Measurements from ENCODE around the gene PSMD13. TPM values are rescaled to one million over a fixed set of nuclear protein-coding genes. Genes with fewer than 3 reads are reported as not detected.
"Not testable (repeated sequence)": the region's sequence is repeated elsewhere in the genome, so short reads cannot be mapped to it uniquely, and the experiment has no call there.

The PSMD13 gene
- polyA plus RNA-seq, 1 experiment: 187 TPM

DNA sequence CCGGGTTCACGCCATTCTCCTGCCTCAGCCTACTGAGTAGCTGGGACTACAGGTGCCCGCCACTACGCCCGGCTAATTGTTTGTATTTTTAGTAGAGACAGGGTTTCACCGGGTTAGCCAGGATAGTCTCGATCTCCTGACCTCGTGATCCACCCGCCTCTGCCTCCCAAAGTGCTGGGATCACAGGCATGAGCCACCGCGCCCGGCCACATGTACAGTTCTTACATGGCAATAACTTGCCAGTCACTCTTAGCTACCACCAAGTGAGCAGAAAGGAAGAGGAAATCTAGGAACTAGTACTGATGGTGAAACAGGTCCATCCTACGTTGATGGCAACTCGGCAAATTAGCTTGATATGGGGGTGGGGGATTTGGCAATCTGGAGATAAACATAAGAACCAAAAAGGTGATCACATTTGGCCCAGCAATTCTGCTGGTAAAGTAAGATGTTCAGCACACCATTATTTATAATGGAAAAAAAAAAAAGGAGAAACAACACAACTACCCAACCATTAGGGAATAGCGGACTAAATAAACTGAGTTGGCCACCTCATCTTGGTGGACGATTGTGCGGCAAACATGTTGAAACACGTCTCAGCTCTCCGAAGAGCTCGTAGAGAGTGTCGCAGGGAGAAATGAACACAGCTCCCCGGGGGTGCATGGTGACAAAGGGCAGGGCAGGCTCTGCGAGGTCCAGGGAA, 46.8 kb downstream of the PSMD13 start:
- TF ChIP-seq, protein P1, sequence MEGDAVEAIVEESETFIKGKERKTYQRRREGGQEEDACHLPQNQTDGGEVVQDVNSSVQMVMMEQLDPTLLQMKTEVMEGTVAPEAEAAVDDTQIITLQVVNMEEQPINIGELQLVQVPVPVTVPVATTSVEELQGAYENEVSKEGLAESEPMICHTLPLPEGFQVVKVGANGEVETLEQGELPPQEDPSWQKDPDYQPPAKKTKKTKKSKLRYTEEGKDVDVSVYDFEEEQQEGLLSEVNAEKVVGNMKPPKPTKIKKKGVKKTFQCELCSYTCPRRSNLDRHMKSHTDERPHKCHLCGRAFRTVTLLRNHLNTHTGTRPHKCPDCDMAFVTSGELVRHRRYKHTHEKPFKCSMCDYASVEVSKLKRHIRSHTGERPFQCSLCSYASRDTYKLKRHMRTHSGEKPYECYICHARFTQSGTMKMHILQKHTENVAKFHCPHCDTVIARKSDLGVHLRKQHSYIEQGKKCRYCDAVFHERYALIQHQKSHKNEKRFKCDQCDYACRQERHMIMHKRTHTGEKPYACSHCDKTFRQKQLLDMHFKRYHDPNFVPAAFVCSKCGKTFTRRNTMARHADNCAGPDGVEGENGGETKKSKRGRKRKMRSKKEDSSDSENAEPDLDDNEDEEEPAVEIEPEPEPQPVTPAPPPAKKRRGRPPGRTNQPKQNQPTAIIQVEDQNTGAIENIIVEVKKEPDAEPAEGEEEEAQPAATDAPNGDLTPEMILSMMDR (IDR thresholded peaks at IDR 0.05; ENCODE audit: insufficient read depth, low read depth, low read length): no peak
- ChIA-PET CTCF (no interaction called here), POLR2A (interaction anchor here (0.6 kb wide), 1 partner anchor 9 kb away, joined by 7 read pairs; no protein-coding TSS in a partner anchor)
- no peak for DNase-seq (ENCODE audit: low read depth)
- Histone ChIP-seq H3K27me3 (ENCODE audit: control insufficient read depth, insufficient read depth, low read length) (peaks cover 42% of the 10 kb centered on the region), H3K36me3 (ENCODE audit: control insufficient read depth, insufficient read depth, low read length) (no peaks in the 10 kb centered on the region), H3K4me3 (ENCODE audit: low read depth, low read length) (no peak overlapping the region)

DNA sequence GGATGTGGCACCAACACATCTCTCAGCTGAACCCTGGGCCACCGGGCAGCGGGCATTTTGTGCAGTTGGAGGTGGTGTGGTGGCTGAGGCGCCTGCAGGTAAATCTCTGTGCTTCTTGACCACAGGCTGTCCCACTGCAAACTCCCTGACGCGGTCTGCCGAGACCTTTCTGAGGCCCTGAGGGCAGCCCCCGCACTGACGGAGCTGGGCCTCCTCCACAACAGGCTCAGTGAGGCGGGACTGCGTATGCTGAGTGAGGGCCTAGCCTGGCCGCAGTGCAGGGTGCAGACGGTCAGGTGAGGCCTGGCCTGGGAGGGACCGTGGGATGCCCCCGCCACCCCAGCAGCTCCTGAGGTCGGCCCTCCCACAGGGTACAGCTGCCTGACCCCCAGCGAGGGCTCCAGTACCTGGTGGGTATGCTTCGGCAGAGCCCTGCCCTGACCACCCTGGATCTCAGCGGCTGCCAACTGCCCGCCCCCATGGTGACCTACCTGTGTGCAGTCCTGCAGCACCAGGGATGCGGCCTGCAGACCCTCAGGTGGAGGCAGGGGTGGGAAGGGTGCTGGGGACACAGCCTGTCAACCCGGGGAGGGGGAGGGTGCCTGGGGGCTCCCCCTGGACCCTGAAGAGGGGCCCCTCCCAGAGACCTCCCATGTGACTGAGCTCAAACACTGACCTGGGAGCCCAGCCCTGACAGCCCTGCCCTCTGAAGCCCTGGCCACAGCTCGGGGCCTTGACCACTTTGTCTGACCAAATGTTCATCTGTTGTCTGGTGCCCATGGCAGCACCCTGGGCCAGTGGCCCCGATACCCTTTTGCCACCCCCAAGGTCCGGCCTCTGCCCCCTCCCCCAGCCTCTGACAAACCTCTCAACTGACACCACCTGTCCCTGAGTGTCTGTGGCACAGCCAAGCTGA, 47.6 kb downstream of the PSMD13 start:
- Histone ChIP-seq H3K36me3 (ENCODE audit: control insufficient read depth, insufficient read depth, low read length) (no peaks in the 10 kb centered on the region), H3K4me3 (ENCODE audit: low read depth, low read length) (no peak overlapping the region), H3K27me3 (ENCODE audit: control insufficient read depth, insufficient read depth, low read length) (peaks cover 37% of the 10 kb centered on the region)
- POLR2A ChIA-PET: interaction anchor here (0.6 kb wide), 1 partner anchor 10 kb away, joined by 7 read pairs; no protein-coding TSS in a partner anchor
- TF ChIP-seq, protein P1 (IDR thresholded peaks at IDR 0.05; ENCODE audit: insufficient read depth, low read depth, low read length): no peak
- DNase-seq (ENCODE audit: low read depth): no peak
- CTCF ChIA-PET: no interaction called here

DNA sequence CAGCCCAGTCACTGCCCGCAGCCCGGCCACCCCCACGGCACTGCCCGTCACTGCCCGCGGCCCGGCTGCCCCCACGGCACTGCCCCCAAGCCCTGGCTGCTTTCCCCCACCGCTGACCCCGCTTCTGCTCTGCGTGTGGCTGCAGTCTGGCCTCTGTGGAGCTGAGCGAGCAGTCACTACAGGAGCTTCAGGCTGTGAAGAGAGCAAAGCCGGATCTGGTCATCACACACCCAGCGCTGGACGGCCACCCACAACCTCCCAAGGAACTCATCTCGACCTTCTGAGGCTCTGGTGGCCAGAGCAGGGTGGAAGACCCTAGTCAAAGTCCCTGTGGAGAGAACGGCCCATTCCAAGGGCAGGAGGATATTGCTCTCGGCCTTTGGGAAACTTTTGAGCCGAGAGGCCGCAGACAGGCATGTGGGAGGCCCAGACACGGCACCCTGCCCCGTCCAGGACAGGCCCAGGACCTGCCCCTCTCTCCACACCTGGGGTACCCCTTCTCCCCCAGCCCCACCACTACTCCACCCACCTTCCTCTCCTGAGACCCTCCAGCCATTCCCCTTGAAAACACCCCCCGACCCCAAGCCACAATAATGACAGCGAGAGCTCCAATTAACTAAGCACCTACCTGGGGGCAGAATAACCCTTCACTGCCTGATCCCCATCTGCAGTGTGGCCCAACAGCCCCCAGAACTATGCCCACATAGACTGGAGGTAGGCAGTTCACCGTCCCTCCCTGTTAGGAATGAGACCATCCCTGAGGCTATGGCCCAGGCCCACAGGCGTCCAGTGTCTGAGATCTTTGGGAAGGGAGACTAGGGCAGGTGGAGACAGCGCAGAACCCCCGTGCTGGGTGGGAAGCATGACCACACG, 48.5 kb downstream of the PSMD13 start:
- TF ChIP-seq, protein P1 (IDR thresholded peaks at IDR 0.05; ENCODE audit: insufficient read depth, low read depth, low read length): no peak
- H3K27me3 ChIP-seq (ENCODE audit: control insufficient read depth, insufficient read depth, low read length): peaks cover 35% of the 10 kb centered on the region
- no peak overlapping the region for H3K4me3 ChIP-seq (ENCODE audit: low read depth, low read length)
- POLR2A ChIA-PET: no interaction called here
- CTCF ChIA-PET: no interaction called here
- no peaks in the 10 kb centered on the region for H3K36me3 ChIP-seq (ENCODE audit: control insufficient read depth, insufficient read depth, low read length)
- no peak for DNase-seq (ENCODE audit: low read depth)

DNA sequence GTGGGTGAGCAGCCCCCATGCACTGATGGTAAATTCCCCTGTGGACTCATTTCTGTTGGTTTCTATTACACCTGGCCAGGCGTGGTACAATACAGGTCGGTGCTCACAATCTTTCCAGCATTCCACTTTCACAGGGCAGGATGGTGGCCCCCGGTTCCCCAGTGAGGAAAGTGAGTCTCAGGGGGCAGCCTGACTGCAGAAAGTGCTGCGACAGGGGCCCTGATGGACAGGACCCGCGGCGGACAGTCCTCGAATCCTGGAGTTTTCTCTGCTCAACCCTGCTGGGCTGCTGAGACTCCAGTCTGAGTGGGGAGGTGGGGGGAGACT, 49.1 kb downstream of the PSMD13 start:
- Histone ChIP-seq H3K4me3 (ENCODE audit: low read depth, low read length) (no peak overlapping the region), H3K36me3 (ENCODE audit: control insufficient read depth, insufficient read depth, low read length) (no peaks in the 10 kb centered on the region), H3K27me3 (ENCODE audit: control insufficient read depth, insufficient read depth, low read length) (peaks cover 32% of the 10 kb centered on the region)
- TF ChIP-seq, protein P1 (IDR thresholded peaks at IDR 0.05; ENCODE audit: insufficient read depth, low read depth, low read length): no peak
- DNase-seq (ENCODE audit: low read depth): no peak
- ChIA-PET POLR2A (no interaction called here), CTCF (no interaction called here)

DNA sequence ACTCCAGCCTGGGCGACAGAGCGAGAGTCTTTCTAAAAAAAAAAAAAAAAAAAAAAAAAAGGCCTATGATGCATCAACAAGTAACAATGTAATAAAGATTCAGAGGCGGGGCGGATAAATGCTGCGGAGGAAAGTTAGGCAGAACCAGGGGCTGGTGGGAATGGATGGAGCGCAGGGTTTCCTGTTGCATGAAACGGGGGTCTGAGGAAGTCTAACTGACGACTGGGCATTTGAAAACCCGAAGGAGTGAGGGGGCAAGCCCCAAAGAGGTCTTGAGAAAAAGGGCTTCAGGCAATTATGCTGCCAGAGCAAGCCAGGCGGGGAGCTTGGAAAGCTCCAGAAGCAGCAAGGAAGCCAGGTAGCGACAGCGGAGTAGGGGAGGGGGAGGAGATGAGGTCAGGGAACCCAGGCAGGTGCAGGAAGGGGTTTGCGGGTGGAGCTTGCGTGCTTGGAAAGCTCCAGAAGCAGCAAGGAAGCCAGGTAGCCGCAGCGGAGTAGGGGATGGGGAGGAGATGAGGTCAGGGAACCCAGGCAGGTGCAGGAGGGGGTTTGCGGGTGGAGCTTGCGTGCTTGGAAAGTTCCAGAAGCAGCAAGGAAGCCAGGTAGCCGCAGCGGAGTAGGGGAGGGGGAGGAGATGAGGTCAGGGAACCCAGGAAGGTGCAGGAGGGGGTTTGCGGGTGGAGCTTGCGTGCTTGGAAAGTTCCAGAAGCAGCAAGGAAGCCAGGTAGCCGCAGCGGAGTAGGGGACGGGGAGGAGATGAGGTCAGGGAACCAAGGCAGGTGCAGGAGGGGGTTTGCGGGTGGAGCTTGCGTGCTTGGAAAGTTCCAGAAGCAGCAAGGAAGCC, 50.4 kb downstream of the PSMD13 start:
- DNase-seq (ENCODE audit: low read depth); H3K4me3 ChIP-seq (ENCODE audit: low read depth, low read length); H3K36me3 ChIP-seq (ENCODE audit: control insufficient read depth, insufficient read depth, low read length); POLR2A ChIA-PET: not testable (repeated sequence)
- CTCF ChIA-PET: interaction anchor here (0.7 to 0.9 kb wide), 2 partner anchors 36 to 81 kb away, joined by 3 read pairs; no protein-coding TSS in a partner anchor
- H3K27me3 ChIP-seq (ENCODE audit: control insufficient read depth, insufficient read depth, low read length): peaks cover 20% of the 10 kb centered on the region
